ENCODE measurements around the gene AP3B1.

GRCh38 chr5:77970891-77971290 lies 323.6 kb downstream of the AP3B1 start:
- no peak for TF ChIP-seq CTCF (IDR thresholded peaks at IDR 0.05)
- no peak for TF ChIP-seq POLR2A (IDR thresholded peaks at IDR 0.05)
- no peak for TF ChIP-seq EP300 (IDR thresholded peaks at IDR 0.05)
